Tibial nerve (tissue), 3 donors: ENCODE results near the gene OGFRL1.

Experiments
- CTCF ChIP-seq, 5 experiments: fragments of 200-600 bp in 3 of 5; fragments of 450-650 bp in 2 of 5; sonication (generic) in 3 of 5; IDR thresholded peaks; one replicate each; pipeline ENCODE4 v1.5.1; 2016 to 2019; ENCODE audit warnings: antibody characterized with exemption in 5 of 5, mild to moderate bottlenecking in 3 of 5, moderate library complexity in 2 of 5
- POLR2A ChIP-seq, 2 donors: fragments of 450-650 bp; IDR thresholded peaks; one replicate each; pipeline ENCODE4 v1.6.1; 2017; ENCODE audit warnings: antibody characterized with exemption in 2 of 2, mild to moderate bottlenecking in 2 of 2, moderate library complexity in 2 of 2

DNA sequence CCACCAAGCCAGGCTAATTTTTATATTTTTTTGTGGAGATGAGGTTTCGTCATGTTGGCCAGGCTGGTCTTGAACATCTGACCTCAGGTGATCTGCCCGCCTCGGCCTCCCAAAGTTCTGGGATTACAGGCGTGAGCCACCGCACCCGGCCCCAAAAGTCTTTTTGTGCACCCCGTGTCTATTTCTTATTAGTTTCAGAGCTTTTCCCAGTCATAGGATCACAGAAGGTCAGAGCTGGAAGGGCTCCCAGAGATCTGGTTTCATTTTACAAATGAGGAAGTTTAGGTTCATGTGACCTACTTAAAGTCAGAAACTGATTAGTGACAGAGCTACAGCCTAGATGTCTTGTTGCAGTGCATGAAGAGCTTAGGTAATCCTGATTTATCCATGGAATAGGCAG is 1.6 kb upstream of the OGFRL1 start:
- TF ChIP-seq CTCF (IDR thresholded peaks at IDR 0.05) (no peak), POLR2A (IDR thresholded peaks at IDR 0.05) (no peak)
